ENCODE results near the gene XYLT1. TPM values are rescaled to one million over a fixed set of nuclear protein-coding genes. Genes with fewer than 3 reads are reported as not detected.

The XYLT1 gene
- total RNA-seq, 1 experiment from 2014 or later = 14.5 TPM

GRCh38 chr16:17058471-17058870 lies 412.3 kb downstream of the XYLT1 start:
- Histone ChIP-seq H3K9me3 (ENCODE audit: control insufficient read depth, low read depth, low read length) (no peaks in the 10 kb centered on the region), H2AK5ac (ENCODE audit: insufficient read length, low read length) (no peak overlapping the region), H3K23me2 (ENCODE audit: insufficient read length, low read depth, low read length, poor library complexity, severe bottlenecking) (no peaks in the 10 kb centered on the region), H3K4ac (ENCODE audit: low read depth, low read length) (no peak overlapping the region), H3K14ac (ENCODE audit: insufficient read depth, low read length) (no peak overlapping the region), H2BK12ac (ENCODE audit: insufficient read length, low read depth, low read length) (no peak overlapping the region), H2BK5ac (ENCODE audit: insufficient read length, low read length) (no peak overlapping the region), H3K79me1 (ENCODE audit: insufficient read depth, low read depth, low read length, poor library complexity, severe bottlenecking) (no peaks in the 10 kb centered on the region), H2AFZ (ENCODE audit: low read length) (no peak overlapping the region), H3K4me2 (ENCODE audit: insufficient read depth, insufficient read length, low read length) (no peak overlapping the region), H3K9ac (ENCODE audit: extremely low read depth, insufficient read length, low read length) (no peak overlapping the region), H4K20me1 (ENCODE audit: control insufficient read depth, insufficient read depth, insufficient read length) (no peaks in the 10 kb centered on the region), H4K8ac (replicated peaks; ENCODE audit: insufficient read length, low read depth, low read length) (no peak overlapping the region), H3K4me1 (ENCODE audit: insufficient read depth, low read length) (no peaks in the 10 kb centered on the region), H3K56ac (ENCODE audit: insufficient read length, low read depth, low read length) (no peak overlapping the region), H4K5ac (ENCODE audit: insufficient read length, low read depth, low read length) (no peak overlapping the region), H3T11ph (ENCODE audit: low read length) (no peak overlapping the region), H3K79me2 (ENCODE audit: insufficient read depth, low read length) (no peaks in the 10 kb centered on the region), H4K91ac (ENCODE audit: insufficient read length, low read depth, low read length) (no peak overlapping the region), H3K27me3 (ENCODE audit: insufficient read depth, low read length) (no peaks in the 10 kb centered on the region), H3K23ac (ENCODE audit: insufficient read length, low read depth, low read length) (no peak overlapping the region), H3K27ac (ENCODE audit: insufficient read length, low read depth, low read length) (no peak overlapping the region), H2BK120ac (ENCODE audit: low read depth, low read length, poor library complexity, severe bottlenecking) (no peak overlapping the region), H3K18ac (ENCODE audit: insufficient read length, low read depth, low read length) (no peak overlapping the region), H2BK15ac (ENCODE audit: low read depth, low read length) (no peak overlapping the region), H2BK20ac (ENCODE audit: low read depth, low read length, poor library complexity, severe bottlenecking) (no peak overlapping the region)
- no peaks in the 10 kb centered on the region; a peak in 1 of 7 replicates for H3K36me3 Mint-ChIP-seq (ENCODE audit: insufficient read depth in 1 of 3, low read depth in 3 of 3)
- no CpG with 5 or more reads among the region's 7 CpGs for WGBS (ENCODE audit: extremely low coverage, insufficient read length, low lambda C conversion rate)
- no peak for DNase-seq
- no peak overlapping the region for H3K27ac Mint-ChIP-seq
- peaks cover 12 to 16% of the 10 kb centered on the region in 2 experiments for H3K4me1 Mint-ChIP-seq
- H3K27me3 Mint-ChIP-seq (ENCODE audit: low read depth) = no peaks in the 10 kb centered on the region
- H3K9me3 Mint-ChIP-seq = no peaks in the 10 kb centered on the region; a peak in 2 of 5 replicates
- no peak for TF ChIP-seq CTCF (conservative IDR thresholded peaks at IDR 0.05)
- no peak overlapping the region for H3K4me3 Mint-ChIP-seq

All from H9 (cell line).